ENCODE measurements around the gene DYTN.

The DYTN gene

DNA sequence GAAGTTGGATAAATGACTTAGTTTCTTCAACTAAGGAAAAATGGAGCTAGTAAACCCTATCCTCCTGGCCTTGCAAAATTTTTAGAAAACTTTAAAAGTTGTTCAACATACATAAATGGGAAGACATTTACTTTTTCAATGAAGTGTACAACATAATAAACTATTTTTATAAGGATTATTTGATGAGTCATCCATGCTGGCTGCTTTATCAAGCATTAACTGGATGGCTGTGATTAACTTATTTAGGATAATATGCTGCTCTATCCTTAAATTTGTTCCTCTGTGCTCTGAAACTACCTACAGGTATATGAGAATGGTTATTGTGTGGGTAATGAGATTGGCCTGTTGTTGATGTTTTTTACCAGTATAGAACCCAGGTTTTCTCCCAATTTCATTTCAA lies 21.3 kb downstream of the DYTN start:
- no peak for DNase-seq

DNA sequence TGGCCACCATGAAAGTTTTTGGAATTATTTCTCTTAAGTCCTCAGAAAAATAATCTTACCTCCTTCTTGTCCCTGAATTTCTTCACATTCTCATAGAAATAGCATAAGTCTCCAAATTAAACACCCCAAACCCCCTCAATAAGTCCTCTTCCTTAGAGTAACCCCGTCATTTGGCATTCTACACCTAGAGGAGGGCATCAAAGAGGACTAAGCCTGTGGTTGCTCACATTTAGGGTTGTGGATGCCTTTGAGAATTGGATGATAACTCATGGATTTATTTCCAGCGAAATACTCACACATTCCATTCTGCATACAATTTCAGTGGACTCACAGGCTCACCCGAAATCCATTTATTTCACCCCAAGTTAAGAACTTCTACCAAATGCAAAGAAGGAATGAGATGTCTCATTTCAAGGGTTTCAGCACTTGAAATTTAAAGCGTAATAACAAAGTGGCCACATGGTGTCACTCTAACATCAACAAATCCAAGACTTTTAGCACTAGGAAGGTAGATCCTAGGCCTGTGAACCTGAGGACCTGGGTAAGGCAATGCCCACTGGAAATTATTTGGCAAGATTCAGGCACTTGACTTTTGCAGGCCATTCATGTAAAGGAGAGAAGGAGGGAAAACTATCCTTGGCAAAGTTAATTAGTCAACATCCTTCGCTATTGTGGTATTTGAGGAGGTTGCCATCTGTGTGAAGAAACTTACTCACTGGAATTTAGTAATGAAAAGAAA lies 24.6 kb downstream of the DYTN start:
- peak; percentile 53 for DNase-seq

DNA sequence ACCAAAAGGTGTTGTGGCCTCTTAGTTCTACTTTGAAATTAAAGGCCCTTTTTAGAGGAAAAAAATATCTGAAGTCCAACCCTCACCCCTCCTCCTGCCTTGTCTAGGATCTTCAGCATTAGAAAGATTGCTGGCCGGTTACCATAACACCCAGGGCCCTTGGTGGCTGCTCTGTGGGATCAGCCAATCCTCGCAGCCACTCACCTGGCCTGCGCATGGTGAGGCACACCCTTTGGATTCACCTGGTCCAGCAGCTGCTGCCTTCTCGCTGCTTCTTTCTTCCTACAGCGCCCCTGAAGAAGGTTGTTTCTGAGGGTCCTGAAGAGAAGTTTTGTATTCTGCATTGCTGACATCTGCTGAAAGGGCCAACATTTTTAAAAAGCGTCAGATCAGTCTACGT lies 25.2 kb downstream of the DYTN start:
- no peak for DNase-seq

DNA sequence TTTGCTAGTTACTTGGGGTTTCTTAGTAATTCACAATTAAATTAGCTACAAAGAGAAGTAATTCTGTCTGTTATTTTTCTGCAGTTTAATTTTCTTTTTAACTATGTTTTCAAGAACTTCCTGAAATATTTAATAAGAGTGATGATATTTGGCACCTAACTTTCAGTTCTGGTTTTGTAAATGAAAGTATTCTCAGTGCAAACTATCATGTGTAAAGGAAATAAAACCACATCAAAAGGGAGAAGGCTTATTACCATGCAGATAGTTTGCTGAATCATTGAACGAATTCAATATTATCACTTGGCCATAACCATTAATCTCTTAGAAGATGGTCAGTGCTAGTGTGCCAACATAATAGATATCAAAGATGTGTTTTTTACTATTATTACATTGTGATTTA lies 29.2 kb downstream of the DYTN start:
- DNase-seq = no peak

DNA sequence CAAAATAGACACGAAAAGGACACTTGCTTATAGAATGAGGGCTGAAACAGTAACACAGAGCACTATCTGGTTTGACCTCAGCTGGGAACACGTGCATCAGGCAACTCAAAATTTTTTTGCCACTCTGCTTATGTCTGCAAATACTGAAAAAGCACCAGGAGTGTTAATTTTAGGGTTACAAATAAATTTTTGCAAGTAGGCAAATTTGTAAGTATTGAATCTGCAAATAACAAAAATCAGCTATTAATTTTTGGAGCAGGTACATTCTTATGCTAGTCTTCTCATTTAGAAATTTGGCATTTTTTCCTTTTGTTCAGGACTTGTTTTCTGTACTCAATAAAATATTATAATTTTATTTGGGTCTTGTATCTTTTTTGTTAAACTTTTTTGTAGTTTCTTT lies 29.7 kb downstream of the DYTN start:
- no peak for DNase-seq

DNA sequence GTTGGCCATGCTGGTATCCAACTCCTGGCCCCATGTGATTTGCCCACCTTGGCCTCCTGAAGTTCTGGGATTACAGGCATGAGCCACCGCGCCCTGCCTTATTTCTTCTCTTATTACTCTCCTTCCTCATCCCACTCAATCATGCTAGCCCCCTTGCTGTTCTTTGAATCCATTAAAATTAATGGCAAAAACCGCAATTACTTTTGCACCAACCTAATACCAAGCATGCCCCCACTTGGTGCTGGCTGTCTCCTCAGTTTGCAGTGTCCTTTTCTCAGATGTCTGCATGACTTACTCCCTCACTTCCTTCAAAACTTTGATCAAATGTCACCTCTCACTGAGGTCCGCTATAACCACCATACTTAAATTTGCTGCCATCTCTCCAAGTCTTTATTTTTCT lies 34.6 kb downstream of the DYTN start:
- no peak for DNase-seq

DNA sequence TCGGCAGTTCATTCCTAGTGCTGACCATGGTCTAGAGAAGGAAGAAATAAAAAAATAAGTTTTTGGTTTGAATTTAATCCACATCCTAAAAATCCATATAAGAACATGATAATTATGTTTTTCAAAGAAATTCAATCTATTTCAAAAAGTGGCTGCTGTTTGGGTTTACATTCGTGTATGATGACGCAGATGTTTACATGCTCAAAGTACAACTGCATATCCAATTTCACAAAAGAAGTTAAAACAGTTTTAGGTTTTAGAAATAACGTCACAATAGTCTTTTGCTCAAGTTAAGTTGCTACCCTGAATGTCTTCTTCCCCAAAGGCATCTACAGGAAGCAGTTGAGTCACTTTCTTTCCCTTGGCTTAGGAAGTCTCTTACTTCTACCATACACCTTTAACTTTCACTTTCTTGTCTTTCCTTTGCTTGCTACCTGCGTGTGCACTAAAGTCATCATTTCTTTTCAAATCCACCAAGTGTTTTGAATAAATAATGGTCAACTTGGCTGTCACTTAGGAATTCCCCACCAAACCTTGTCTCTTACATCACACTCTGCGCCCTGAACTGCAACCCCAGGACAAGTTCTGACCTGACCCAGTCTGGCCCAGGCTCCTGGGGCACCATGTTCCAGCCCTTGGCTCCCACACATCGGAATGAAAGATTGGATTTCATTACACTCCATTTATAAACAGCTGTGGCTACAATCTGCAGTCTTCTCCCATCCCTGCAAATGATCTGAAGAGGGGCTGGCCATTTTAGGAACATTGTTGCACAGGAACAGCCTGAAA lies 47.5 kb downstream of the DYTN start:
- no peak for DNase-seq

DNA sequence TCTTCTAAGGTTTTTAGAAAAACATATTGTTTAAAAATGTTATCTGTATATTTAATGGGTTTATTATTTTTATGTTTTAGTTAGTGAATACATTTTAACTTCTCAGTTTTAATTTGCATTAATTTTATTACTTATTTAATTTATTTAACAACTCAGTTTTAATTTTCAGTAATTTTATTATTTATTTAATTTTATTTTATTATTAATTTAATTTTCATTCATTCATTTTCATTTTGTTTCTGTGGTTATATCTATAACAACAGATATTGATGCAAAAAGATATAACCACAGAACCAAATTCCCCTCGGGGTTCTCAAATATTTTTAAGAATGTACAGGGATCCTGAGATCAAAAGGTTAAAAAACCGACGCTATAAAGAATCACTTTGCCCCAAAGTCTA lies 52.9 kb downstream of the DYTN start:
- DNase-seq = no peak

DNA sequence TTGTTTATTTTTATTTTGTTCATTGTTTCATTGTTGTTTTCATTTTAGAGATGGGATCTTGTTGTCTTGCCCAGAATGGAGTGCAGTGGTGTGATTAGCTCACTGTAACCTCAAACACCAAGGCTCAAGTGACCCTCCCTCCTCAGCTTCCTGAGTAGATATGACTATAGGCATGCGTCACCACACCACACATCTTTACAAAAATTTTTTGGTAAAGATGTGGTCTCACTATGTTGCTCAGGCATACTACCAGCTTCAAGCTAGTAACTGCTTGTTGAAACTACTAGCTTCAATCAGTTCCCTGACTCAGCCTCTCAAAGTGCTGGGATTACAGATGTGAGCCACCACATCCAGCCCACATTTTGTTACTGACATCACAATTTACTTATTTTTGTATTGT lies 61.1 kb downstream of the DYTN start:
- DNase-seq = no peak

DNA sequence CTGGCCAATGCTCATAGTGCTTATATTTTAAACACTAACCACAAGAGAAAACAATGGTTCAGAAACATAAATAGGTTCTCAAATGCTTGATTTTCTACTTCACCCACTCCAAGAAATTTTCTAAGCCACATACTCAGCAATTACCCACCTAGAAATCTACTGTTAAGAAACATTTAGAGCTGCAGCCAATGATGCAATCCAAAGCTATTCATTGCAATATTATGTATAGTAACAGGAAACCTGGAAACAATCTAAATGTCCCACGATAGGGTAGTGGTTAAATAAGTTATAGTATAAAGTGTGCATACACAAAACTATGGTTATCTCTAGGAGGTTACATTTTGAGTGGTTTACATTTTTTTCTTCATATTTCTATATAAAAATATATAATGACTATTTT lies 70.2 kb downstream of the DYTN start:
- peak; percentile 10 for DNase-seq

DNA sequence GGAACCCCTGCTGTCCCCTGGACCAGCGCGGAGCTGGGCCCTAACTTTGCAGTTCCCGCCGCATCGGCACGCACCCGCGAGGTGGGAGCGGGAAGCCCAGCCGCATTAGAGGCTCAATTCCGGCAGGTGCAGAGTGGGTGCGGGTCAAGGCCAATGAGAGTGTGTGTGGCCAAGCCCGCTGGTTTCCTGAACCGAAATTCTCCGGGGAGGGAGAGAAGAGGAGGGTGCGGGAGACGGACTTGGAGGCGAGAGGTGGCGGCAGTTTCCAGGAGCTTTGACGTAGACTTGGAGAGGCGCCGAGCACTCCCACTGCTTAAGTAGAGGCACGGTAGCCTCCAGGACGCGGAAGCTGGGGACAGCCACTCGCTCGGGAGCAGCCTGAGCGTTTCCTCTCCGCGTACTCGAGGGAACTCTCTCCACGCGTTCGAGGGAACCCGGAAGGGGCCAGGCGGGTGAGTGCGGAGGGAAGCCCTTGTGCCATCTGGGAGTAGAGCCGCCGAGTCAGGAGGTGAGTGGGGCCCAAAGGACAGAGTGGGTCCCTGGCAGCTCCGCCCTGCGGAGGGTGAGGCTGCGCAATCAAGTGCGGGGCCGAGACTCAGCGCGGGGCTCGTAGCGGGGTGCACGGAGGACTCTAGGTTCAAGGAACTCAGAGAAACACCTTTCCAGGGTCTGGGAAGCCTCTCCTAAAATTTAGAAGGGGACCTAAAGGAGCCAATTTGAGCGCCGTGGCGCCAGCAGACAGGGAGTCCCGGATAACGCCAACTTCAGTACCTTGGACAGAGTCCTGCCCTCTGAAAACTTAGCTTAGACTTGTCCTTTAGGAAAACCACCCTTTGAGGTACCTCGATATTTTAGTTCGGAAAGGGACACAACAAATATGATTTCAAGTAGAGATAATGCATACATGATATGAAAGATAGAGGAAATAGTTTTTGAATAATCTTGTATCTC lies 75.8 kb downstream of the DYTN start, which contains the start of gene FAM237A:
Gene FAM237A, plus strand, starts transcription at position 413 of the 951 bp plus-strand sequence. CDS start 1,750 bp downstream, outside the sequence.
- DNase-seq = peak; percentile 63

DNA sequence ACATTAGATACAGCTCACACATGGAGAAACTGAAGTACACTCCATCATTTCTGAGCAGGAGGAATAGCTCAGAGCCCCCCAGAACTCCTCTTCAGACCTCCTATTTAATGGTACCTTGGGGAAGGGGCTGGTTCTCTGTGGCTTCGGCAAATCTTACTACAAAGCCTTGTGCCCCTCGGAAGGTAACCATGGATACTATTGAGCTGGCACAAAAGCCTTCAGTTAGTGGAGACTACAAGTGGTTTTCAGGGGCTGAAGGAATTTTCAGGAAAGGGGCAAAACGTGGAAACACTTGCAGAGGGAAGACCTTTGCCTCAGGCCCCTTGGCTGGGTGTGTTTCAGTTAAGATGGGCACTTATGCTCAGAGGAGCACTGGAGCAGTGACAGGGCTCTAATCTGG lies 77.0 kb downstream of the DYTN start:
- no peak for DNase-seq

DNA sequence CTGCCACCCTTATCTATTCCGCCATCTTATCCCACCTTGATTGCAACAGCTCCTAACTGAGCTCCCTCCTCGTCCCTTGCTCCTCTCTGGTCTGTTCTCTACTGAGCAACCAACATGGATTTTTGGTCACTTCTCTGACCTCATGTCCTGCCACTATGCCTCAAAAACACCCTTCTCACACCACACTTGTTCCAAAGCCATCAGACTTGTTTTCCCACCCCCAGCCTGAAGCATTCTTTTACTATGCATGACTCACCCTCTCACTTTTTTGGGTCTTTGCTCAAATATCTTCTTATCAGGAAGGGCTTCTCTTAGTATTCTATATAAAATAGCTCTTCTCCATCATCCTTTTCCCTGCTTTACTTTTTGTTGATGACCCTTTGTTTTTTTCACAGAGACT lies 78.6 kb downstream of the DYTN start:
- no peak for DNase-seq

GRCh38 chr2:206635015-206635414 lies 83.2 kb downstream of the DYTN start:
- no peak for DNase-seq

GRCh38 chr2:206631340-206631739 lies 86.9 kb downstream of the DYTN start:
- DNase-seq = no peak

DNA sequence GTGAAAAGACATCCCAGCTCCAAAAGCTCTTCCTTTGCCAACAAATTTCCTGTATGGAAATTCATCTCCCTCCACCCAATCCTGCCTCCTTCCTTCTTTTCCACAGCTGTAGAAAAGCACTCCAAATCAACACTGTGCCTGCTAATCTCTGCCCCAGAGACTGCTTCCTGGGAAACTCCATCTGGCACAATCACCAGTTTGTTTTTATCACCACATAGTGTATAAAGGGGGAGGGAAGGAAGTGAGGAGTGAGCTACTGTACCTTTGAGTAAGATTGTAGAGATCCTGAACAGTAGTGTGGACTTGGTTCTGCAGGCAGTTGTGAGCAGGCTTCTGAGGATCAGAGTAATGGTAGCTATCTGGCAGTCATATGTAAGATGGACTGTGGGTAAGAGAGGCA lies 90.6 kb downstream of the DYTN start:
- no peak for DNase-seq

GRCh38 chr2:206626108-206626507 lies 92.1 kb downstream of the DYTN start:
- DNase-seq = no peak

DNA sequence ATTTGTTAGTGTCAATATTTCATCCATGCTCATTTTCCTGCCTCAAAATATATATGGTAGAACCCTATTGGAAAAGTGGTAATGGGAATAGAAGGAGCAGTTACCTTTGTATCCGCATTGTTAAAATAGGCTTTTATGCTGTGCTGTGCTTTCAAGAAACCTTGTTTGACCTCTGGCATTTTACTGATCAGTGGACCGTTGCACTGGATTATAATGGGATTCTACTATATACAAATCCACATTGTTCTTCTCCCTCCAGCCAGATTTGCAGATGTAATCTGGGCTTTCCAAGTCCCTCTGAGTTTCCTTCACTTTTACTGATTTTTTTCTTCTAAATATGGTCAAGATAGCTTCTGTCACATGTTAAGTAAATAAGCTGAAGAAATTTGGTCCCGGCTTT lies 99.2 kb downstream of the DYTN start:
- DNase-seq = no peak

GRCh38 chr2:206616151-206616550 lies 102.0 kb downstream of the DYTN start:
- no peak for DNase-seq

DNA sequence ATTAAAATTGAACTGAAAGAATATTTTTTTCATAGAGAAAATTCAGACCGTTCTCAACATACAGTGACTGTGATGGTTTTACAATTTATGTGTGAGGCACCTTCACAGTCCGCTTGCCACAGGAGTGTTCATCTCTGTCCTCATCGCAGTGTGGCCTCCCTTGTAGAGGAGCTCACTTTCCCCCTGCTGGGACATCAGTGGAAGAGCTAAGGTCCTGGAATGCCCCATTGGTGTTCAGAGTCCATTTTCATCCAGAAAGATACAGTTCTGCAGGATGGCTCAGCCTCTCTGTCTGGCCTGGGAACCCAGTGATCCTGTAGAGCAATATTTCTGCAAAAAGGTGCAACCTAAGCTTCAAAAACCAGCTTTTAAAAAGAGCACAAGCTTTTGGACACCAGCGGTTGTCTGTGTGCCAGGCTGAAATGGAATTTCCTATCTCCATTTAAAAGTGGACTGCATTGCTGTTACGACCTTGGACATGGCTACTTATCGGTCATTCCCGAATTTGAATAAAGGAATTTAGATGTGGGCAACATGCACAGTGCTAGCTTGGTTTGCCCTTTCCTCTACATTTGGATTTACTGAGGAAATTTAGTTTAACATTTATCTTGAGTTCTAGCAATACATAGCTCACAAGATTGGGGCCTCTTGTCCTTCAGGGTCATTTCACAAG lies 102.6 kb downstream of the DYTN start:
- no peak for DNase-seq

DNA sequence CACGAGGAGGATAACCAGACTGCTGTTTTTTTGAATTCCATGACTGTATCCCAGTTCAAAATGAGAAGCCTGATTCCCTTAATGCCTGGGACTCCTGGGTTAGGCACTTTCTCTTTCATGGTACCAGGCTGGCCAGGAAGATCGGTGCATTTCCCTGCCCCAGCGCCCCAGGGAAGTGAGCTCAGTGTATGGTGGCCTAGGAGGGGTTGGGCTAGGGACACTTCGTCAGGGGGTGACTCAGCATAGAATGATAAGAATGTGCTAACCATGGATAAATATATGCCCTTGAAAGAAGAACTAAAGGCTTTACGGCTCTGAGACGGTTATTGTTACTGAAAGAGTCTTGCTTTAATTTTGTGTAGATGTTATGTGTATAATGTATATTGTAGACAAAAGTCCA lies 103.4 kb downstream of the DYTN start:
- peak; percentile 40 for DNase-seq

DNA sequence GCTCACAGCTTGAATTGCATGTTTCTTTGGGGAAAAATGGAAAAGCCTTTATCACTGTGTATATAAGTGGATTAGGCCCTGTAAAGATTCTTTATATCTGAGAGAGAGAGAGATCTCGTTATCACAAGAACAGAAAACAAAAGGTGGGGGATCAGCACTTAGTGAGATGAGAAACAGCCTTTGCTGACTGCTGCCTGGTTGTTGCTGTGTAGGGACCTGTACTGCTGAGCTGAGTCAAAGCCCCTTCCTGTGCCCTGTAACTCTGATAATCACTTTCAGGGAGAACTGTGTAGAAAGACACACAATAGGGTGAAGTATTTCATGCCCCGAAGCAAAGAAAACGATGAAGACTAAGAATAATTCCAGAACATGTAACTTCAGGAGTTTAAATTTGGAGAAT lies 106.5 kb downstream of the DYTN start:
- no peak for DNase-seq

GRCh38 chr2:206611191-206611590 lies 107.0 kb downstream of the DYTN start:
- DNase-seq = no peak

Data from fibroblast of skin of right biceps (primary cell).